PC-3 (cell line): Measurements from ENCODE around the gene RASGRP1. TPM values are rescaled to one million over a fixed set of nuclear protein-coding genes. Genes with fewer than 3 reads are reported as not detected.

Source experiments
- ATAC-seq: fragments of 200-7000 bp; cut with Tn5 transposase; 2 replicates; pipeline ENCODE4 v1.9.1; 2020; ENCODE audit warnings: mild to moderate bottlenecking, moderate library complexity
- BruUV-seq: library from RNA; stranded (reverse); fragments of 400-500 nt; replicated peaks from 2 replicates; lab custom pipeline; 2021; lab: Mats Ljungman, UMichigan
- CTCF ChIA-PET: fragments of 300-600 bp; sonication (Branson Sonifier 250); formaldehyde crosslinking; loops from one replicate; lab custom pipeline; 2022; ENCODE audit warnings: antibody characterized with exemption; lab: Charles Lee
- POLR2A ChIA-PET: fragments of 300-600 bp; sonication (Branson Sonifier 250); formaldehyde crosslinking; loops from one replicate; lab custom pipeline; 2022; ENCODE audit warnings: antibody characterized with exemption; ENCODE audit not compliant: unreplicated experiment; lab: Charles Lee
- DNase-seq: peaks from one replicate; pipeline ENCODE4 v3.0.0-alpha.2; 2015
- H2AFZ ChIP-seq: fragments of 300-600 bp; sonication (generic); 2 replicates; pipeline ENCODE4 v1.6.0; 2016; ENCODE audit warnings: antibody characterized with exemption, low read length
- H3F3A ChIP-seq: fragments of 300-600 bp; sonication (generic); one replicate; pipeline ENCODE4 v1.6.0; 2017; ENCODE audit warnings: antibody characterized with exemption, low read length, control low read depth, mild to moderate bottlenecking; ENCODE audit not compliant: unreplicated experiment
- H3K27ac ChIP-seq: fragments of 300-600 bp; sonication (generic); 2 replicates; pipeline ENCODE4 v1.5.1; 2016; ENCODE audit warnings: mild to moderate bottlenecking, low read length
- H3K27me3 ChIP-seq: fragments of 300-600 bp; sonication (generic); 2 replicates; pipeline ENCODE4 v1.6.1; 2016; ENCODE audit warnings: low read length, mixed read lengths
- H3K36me3 ChIP-seq: fragments of 300-600 bp; sonication (generic); 2 replicates; pipeline ENCODE4 v1.6.1; 2016; ENCODE audit warnings: low read depth, mixed run types, low read length, mixed read lengths
- H3K4me1 ChIP-seq: fragments of 300-600 bp; sonication (generic); 2 replicates; pipeline ENCODE4 v1.5.1; 2016; ENCODE audit warnings: low read length; ENCODE audit not compliant: insufficient read depth
- H3K4me2 ChIP-seq: fragments of 300-600 bp; sonication (generic); 2 replicates; pipeline ENCODE4 v1.6.0; 2016; ENCODE audit warnings: low read length
- H3K4me3 ChIP-seq: fragments of 300-600 bp; sonication (generic); 2 replicates; pipeline ENCODE4 v1.5.1; 2016; ENCODE audit warnings: mild to moderate bottlenecking, low read length, mixed read lengths
- H3K79me2 ChIP-seq: fragments of 300-600 bp; sonication (generic); 2 replicates; pipeline ENCODE4 v1.6.1; 2017; ENCODE audit warnings: low read length, mixed read lengths
- H3K9ac ChIP-seq: fragments of 300-600 bp; sonication (generic); 2 replicates; pipeline ENCODE4 v1.6.0; 2016; ENCODE audit warnings: mild to moderate bottlenecking, low read length
- H3K9me2 ChIP-seq: fragments of 300-600 bp; sonication (generic); replicated peaks from 2 replicates; pipeline ENCODE4 v1.6.1; 2016; ENCODE audit warnings: mixed run types, low read length, mixed read lengths
- H3K9me3 ChIP-seq: fragments of 300-600 bp; sonication (generic); 2 replicates; pipeline ENCODE4 v1.6.1; 2016; ENCODE audit warnings: low read length, mixed read lengths
- H4K20me1 ChIP-seq: fragments of 300-600 bp; sonication (generic); 2 replicates; pipeline ENCODE4 v1.6.1; 2016; ENCODE audit warnings: low read length, mixed read lengths
- CTCF ChIP-seq: fragments of 300-600 bp; sonication (generic); conservative IDR thresholded peaks from 2 replicates; pipeline ENCODE4 v1.5.1; 2017; ENCODE audit warnings: antibody characterized with exemption, low read depth, mild to moderate bottlenecking, low read length
- EZH2 ChIP-seq: fragments of 300-600 bp; sonication (generic); IDR thresholded peaks from one replicate; pipeline ENCODE4 v1.6.1; 2017; ENCODE audit warnings: antibody characterized with exemption, mild to moderate bottlenecking, low read length; ENCODE audit not compliant: unreplicated experiment
- EZH2phosphoT487 ChIP-seq: fragments of 300-600 bp; sonication (generic); IDR thresholded peaks from 2 replicates; pipeline ENCODE4 v1.6.1; 2018; ENCODE audit warnings: mild to moderate bottlenecking, antibody characterized with exemption, low read length, borderline replicate concordance
- intact Hi-C: fragments of 100-400 bp; cut with micrococcal nuclease; formaldehyde crosslinking; loops from 2 replicates; pipeline ENCODE4 v1.9.0; 2023
- total RNA-seq: library from RNA; depleted of rRNA; stranded (reverse); fragments of >200 nt; gene quantifications from 2 replicates; pipeline ENCODE4 v1.2.3, GENCODE V29; 2014

The RASGRP1 gene
- total RNA-seq, 1 experiment from 2014 or later: not detected

- no peak for ATAC-seq
Measured at GRCh38 chr15:38612159-38612863, 47.7 kb upstream of the RASGRP1 start.

GRCh38 chr15:38611228-38611627 lies 46.6 kb upstream of the RASGRP1 start:
- Histone ChIP-seq H3K4me3 (no peak overlapping the region), H3K79me2 (no peaks in the 10 kb centered on the region), H3F3A (no peaks in the 10 kb centered on the region), H3K4me1 (no peaks in the 10 kb centered on the region), H2AFZ (no peak overlapping the region), H3K9me2 (no peaks in the 10 kb centered on the region), H3K27ac (no peak overlapping the region), H4K20me1 (no peaks in the 10 kb centered on the region), H3K9me3 (no peaks in the 10 kb centered on the region), H3K4me2 (no peak overlapping the region), H3K27me3 (peaks cover 85% of the 10 kb centered on the region), H3K36me3 (no peaks in the 10 kb centered on the region), H3K9ac (no peak overlapping the region)
- intact Hi-C loops: no loop called here
- BruUV-seq: no TSS peak
- CTCF ChIA-PET: no interaction called here
- no peak for ATAC-seq
- DNase-seq: no peak
- TF ChIP-seq EZH2 (no peak), EZH2phosphoT487 (no peak), CTCF (no peak)
- POLR2A ChIA-PET: no interaction called here

More at GRCh38 chr15:38612159-38612863, 47.7 kb upstream of the RASGRP1 start:
- intact Hi-C loops: no loop called here
- Histone ChIP-seq H3F3A (no peaks in the 10 kb centered on the region), H3K4me3 (no peak overlapping the region), H4K20me1 (no peaks in the 10 kb centered on the region), H3K36me3 (no peaks in the 10 kb centered on the region), H3K4me2 (no peak overlapping the region), H2AFZ (no peak overlapping the region), H3K9me3 (no peaks in the 10 kb centered on the region), H3K9me2 (no peaks in the 10 kb centered on the region), H3K79me2 (no peaks in the 10 kb centered on the region), H3K27me3 (peaks cover 84% of the 10 kb centered on the region), H3K27ac (no peak overlapping the region), H3K4me1 (no peaks in the 10 kb centered on the region), H3K9ac (no peak overlapping the region)
- POLR2A ChIA-PET: no interaction called here
- DNase-seq: no peak
- BruUV-seq: no TSS peak
- CTCF ChIA-PET: no interaction called here
- TF ChIP-seq EZH2: no peak
- TF ChIP-seq EZH2phosphoT487: no peak
- TF ChIP-seq CTCF: no peak

- Histone ChIP-seq H3K9ac (no peak overlapping the region), H3K9me2 (no peaks in the 10 kb centered on the region), H2AFZ (no peak overlapping the region), H3F3A (no peaks in the 10 kb centered on the region), H3K4me2 (no peak overlapping the region), H3K4me1 (no peaks in the 10 kb centered on the region), H3K4me3 (no peak overlapping the region), H3K27ac (no peak overlapping the region), H3K36me3 (no peaks in the 10 kb centered on the region), H4K20me1 (no peaks in the 10 kb centered on the region), H3K79me2 (no peaks in the 10 kb centered on the region), H3K27me3 (peaks cover 85% of the 10 kb centered on the region), H3K9me3 (no peaks in the 10 kb centered on the region)
- ChIA-PET POLR2A (no interaction called here), CTCF (no interaction called here)
- ATAC-seq (no peak), DNase-seq (no peak)
- no TSS peak for BruUV-seq
- no peak for TF ChIP-seq EZH2phosphoT487
- no peak for TF ChIP-seq EZH2
- TF ChIP-seq CTCF: no peak
- intact Hi-C loops: no loop called here
Measured at GRCh38 chr15:38610748-38611147, 46.1 kb upstream of the RASGRP1 start.
